ENCODE data around the gene RAD23A. TPM values are rescaled to one million over a fixed set of nuclear protein-coding genes. Genes with fewer than 3 reads are reported as not detected.
A peak's percentile ranks its signal among the peaks of the same experiment; 100 is the strongest.
"Not testable (repeated sequence)": the region's sequence is repeated elsewhere in the genome, so short reads cannot be mapped to it uniquely, and the experiment has no call there.

Gene RAD23A
- total and polyA plus RNA-seq, 7 donors = 58.7 to 133 (median 99.3) TPM

GRCh38 chr19:12953799-12954611 lies 8.3 kb downstream of the RAD23A start:
- H3K4me1 ChIP-seq = peaks cover 0 to 43% (median 29%) of the 10 kb centered on the region in 4 donors
- peaks cover 25 to 58% (median 42%) of the 10 kb centered on the region in 4 donors for H3K36me3 ChIP-seq
- H3K4me3 ChIP-seq = no peak overlapping the region
- no peaks in the 10 kb centered on the region for H3K9me3 ChIP-seq
- no peaks in the 10 kb centered on the region for H3K27me3 ChIP-seq
- intact Hi-C loops (cut with DNase I) = no loop called here
- TF ChIP-seq POLR2A (IDR thresholded peaks at IDR 0.05) (no peak), CTCF (IDR thresholded peaks at IDR 0.05) (no peak)
- 63 to 77% methylated on average over 12 of the region's 12 CpGs for WGBS, 2 donors
- peak overlapping the region in 3 of 4 donors; percentile 49 to 67 (median 65) for H3K27ac ChIP-seq
- no peak for DNase-seq

GRCh38 chr19:12954612-12954962 lies 8.9 kb downstream of the RAD23A start:
- no peak overlapping the region for H3K4me3 ChIP-seq
- H3K36me3 ChIP-seq = peaks cover 19 to 52% (median 36%) of the 10 kb centered on the region in 4 donors
- H3K9me3 ChIP-seq = no peaks in the 10 kb centered on the region
- H3K27me3 ChIP-seq = no peaks in the 10 kb centered on the region
- H3K27ac ChIP-seq = peak overlapping the region in 2 of 4 donors; percentile 10 to 38
- WGBS, 2 donors = 15 to 31% methylated on average over 1 of the region's 1 CpG
- H3K4me1 ChIP-seq = peaks cover 0 to 43% (median 29%) of the 10 kb centered on the region in 4 donors
- intact Hi-C loops (cut with DNase I) = no loop called here
- no peak for DNase-seq
- TF ChIP-seq EP300 (IDR thresholded peaks at IDR 0.05) (no peak), POLR2A (IDR thresholded peaks at IDR 0.05) (no peak), POLR2AphosphoS5 (IDR thresholded peaks at IDR 0.05) (no peak), CTCF (IDR thresholded peaks at IDR 0.05) (no peak)

GRCh38 chr19:12955575-12955974 lies 9.9 kb downstream of the RAD23A start:
- intact Hi-C loops (cut with DNase I); DNase-seq; H3K27me3 ChIP-seq; H3K9me3 ChIP-seq: not testable (repeated sequence)
- H3K27ac ChIP-seq = peak overlapping the region in 3 of 4 donors; percentile 91 to 94 (median 92)
- peak overlapping the region in 1 of 4 donors; percentile 91 for H3K4me3 ChIP-seq
- H3K36me3 ChIP-seq = peaks cover 11 to 42% (median 27%) of the 10 kb centered on the region in 4 donors
- peaks cover 0 to 43% (median 29%) of the 10 kb centered on the region in 4 donors for H3K4me1 ChIP-seq
- WGBS, 2 donors = 86 to 92% methylated on average over 9 of the region's 9 CpGs

GRCh38 chr19:12955996-12956395 lies 10.3 kb downstream of the RAD23A start:
- WGBS, 2 donors = 53 to 67% methylated on average over 12 of the region's 12 CpGs
- intact Hi-C loops (cut with DNase I) = no loop called here
- Histone ChIP-seq H3K27ac (peak overlapping the region; percentile 91 to 94 (median 92)), H3K36me3 (peaks cover 9 to 38% (median 24%) of the 10 kb centered on the region in 4 donors), H3K4me3 (peak overlapping the region; percentile 73 to 96 (median 91)), H3K4me1 (peaks cover 0 to 43% (median 29%) of the 10 kb centered on the region in 4 donors), H3K27me3 (no peaks in the 10 kb centered on the region), H3K9me3 (no peaks in the 10 kb centered on the region)
- no peak for DNase-seq
- no peak for TF ChIP-seq POLR2AphosphoS5 (IDR thresholded peaks at IDR 0.05)
- no peak for TF ChIP-seq CTCF (IDR thresholded peaks at IDR 0.05)

- H3K4me1 ChIP-seq = peaks cover 0 to 43% (median 29%) of the 10 kb centered on the region in 4 donors
- WGBS, 2 donors = 2 to 4% methylated on average over 84 of the region's 84 CpGs
Observed at GRCh38 chr19:12956446-12957388, 11.1 kb downstream of the RAD23A start, which contains the start of gene GADD45GIP1. Gene GADD45GIP1 (minus strand): TSS chr19:12957223. CDS start chr19:12957212, 11 bp downstream.

GRCh38 chr19:12957389-12957952 lies 11.8 kb downstream of the RAD23A start:
- 15 to 24% methylated on average over 31 of the region's 31 CpGs for WGBS, 2 donors
- peaks cover 3 to 23% (median 15%) of the 10 kb centered on the region in 4 donors for H3K36me3 ChIP-seq

More at GRCh38 chr19:12956446-12957388, 11.1 kb downstream of the RAD23A start, which contains the start of gene GADD45GIP1:
- peak; percentile 88 for DNase-seq
- intact Hi-C loops (cut with DNase I) = no loop called here
- H3K27me3 ChIP-seq = no peaks in the 10 kb centered on the region
- H3K36me3 ChIP-seq = peaks cover 9 to 31% (median 19%) of the 10 kb centered on the region in 4 donors
- H3K4me3 ChIP-seq = peak within 1 kb of the TSS; percentile 73 to 96 (median 91)
- peak within 1 kb of the TSS; percentile 91 to 94 (median 92) for H3K27ac ChIP-seq
- H3K9me3 ChIP-seq = no peaks in the 10 kb centered on the region
- TF ChIP-seq POLR2AphosphoS5 (IDR thresholded peaks at IDR 0.05) (peak; percentile 32 to 86 (median 72)), EP300 (IDR thresholded peaks at IDR 0.05) (no peak), POLR2A (IDR thresholded peaks at IDR 0.05) (peak in 1 of 2 donors; percentile 45)

More at GRCh38 chr19:12957389-12957952, 11.8 kb downstream of the RAD23A start:
- intact Hi-C loops (cut with DNase I); H3K9me3 ChIP-seq; DNase-seq; H3K27me3 ChIP-seq: not testable (repeated sequence)
- Histone ChIP-seq H3K4me1 (peaks cover 0 to 41% (median 28%) of the 10 kb centered on the region in 4 donors), H3K4me3 (peak overlapping the region; percentile 73 to 96 (median 91)), H3K27ac (peak overlapping the region; percentile 91 to 94 (median 92))
